ENCODE data around the gene TEX51. TPM values are rescaled to one million over a fixed set of nuclear protein-coding genes. Genes with fewer than 3 reads are reported as not detected.

TEX51 gene
- polyA plus RNA-seq, 3 donors from 2014 or later = not detected

GRCh38 chr2:126882181-126882580, 16.5 kb upstream of the TEX51 start:
- no peaks in the 10 kb centered on the region for H3K9me3 Mint-ChIP-seq

GRCh38 chr2:126882736-126883665, 15.7 kb upstream of the TEX51 start:
- no peak for DNase-seq
- H3K4me3 Mint-ChIP-seq = no peak overlapping the region
- H3K27me3 Mint-ChIP-seq (ENCODE audit: low read depth in 3 of 3) = peaks cover 3 to 10% (median 7%) of the 10 kb centered on the region in 3 donors
- H3K27ac Mint-ChIP-seq = no peak overlapping the region
- no peaks in the 10 kb centered on the region for H3K9me3 Mint-ChIP-seq
- no peaks in the 10 kb centered on the region for H3K36me3 Mint-ChIP-seq
- peaks cover 0 to 3% of the 10 kb centered on the region in 2 donors for H3K4me1 Mint-ChIP-seq

More at GRCh38 chr2:126882181-126882580, 16.5 kb upstream of the TEX51 start:
- DNase-seq = no peak
- Mint-ChIP-seq H3K36me3 (no peaks in the 10 kb centered on the region), H3K4me3 (no peak overlapping the region), H3K27ac (no peak overlapping the region), H3K27me3 (ENCODE audit: low read depth in 3 of 3) (peaks cover 2 to 7% (median 5%) of the 10 kb centered on the region in 3 donors), H3K4me1 (peaks cover 0 to 3% of the 10 kb centered on the region in 2 donors)

- DNase-seq = no peak
- no peak overlapping the region for H3K4me3 Mint-ChIP-seq
- no peak overlapping the region for H3K27ac Mint-ChIP-seq
- H3K4me1 Mint-ChIP-seq = peaks cover 0 to 3% of the 10 kb centered on the region in 2 donors
- no peaks in the 10 kb centered on the region for H3K36me3 Mint-ChIP-seq
- H3K27me3 Mint-ChIP-seq (ENCODE audit: low read depth in 3 of 3) = peaks cover 3 to 10% (median 7%) of the 10 kb centered on the region in 3 donors
- no peaks in the 10 kb centered on the region for H3K9me3 Mint-ChIP-seq
Observed at GRCh38 chr2:126883666-126884040, 15.0 kb upstream of the TEX51 start.

- Mint-ChIP-seq H3K4me3 (no peak overlapping the region), H3K36me3 (no peaks in the 10 kb centered on the region), H3K27ac (no peak overlapping the region), H3K27me3 (ENCODE audit: low read depth in 3 of 3) (peaks cover 6 to 10% (median 7%) of the 10 kb centered on the region in 3 donors), H3K9me3 (peaks cover 0 to 2% (median 0%) of the 10 kb centered on the region in 6 donors), H3K4me1 (peaks cover 0 to 3% of the 10 kb centered on the region in 2 donors)
- DNase-seq = no peak
Observed at GRCh38 chr2:126884861-126885750, 13.6 kb upstream of the TEX51 start.

- Mint-ChIP-seq H3K4me1 (peaks cover 0 to 3% of the 10 kb centered on the region in 2 donors), H3K9me3 (peaks cover 0 to 2% (median 0%) of the 10 kb centered on the region in 6 donors), H3K36me3 (no peaks in the 10 kb centered on the region), H3K27ac (no peak overlapping the region), H3K4me3 (no peak overlapping the region), H3K27me3 (ENCODE audit: low read depth in 3 of 3) (peaks cover 6 to 10% (median 7%) of the 10 kb centered on the region in 3 donors)
- no peak for DNase-seq
Observed at GRCh38 chr2:126885751-126886210, 12.9 kb upstream of the TEX51 start.

- no peak overlapping the region for H3K27ac Mint-ChIP-seq
- peak in 2 of 3 donors; percentile 2 to 18 for DNase-seq
- H3K4me3 Mint-ChIP-seq = peak overlapping the region in 1 of 5 donors; percentile 18
- peaks cover 0 to 3% of the 10 kb centered on the region in 2 donors for H3K4me1 Mint-ChIP-seq
- no peaks in the 10 kb centered on the region for H3K36me3 Mint-ChIP-seq
- H3K9me3 Mint-ChIP-seq = peaks cover 0 to 2% (median 0%) of the 10 kb centered on the region in 6 donors
- H3K27me3 Mint-ChIP-seq (ENCODE audit: low read depth in 3 of 3) = peaks cover 6 to 10% (median 7%) of the 10 kb centered on the region in 3 donors
Observed at GRCh38 chr2:126886211-126886915, 12.3 kb upstream of the TEX51 start.

GRCh38 chr2:126886916-126887280, 11.8 kb upstream of the TEX51 start:
- DNase-seq = no peak
- Mint-ChIP-seq H3K4me1 (peaks cover 0 to 3% of the 10 kb centered on the region in 2 donors), H3K9me3 (peaks cover 0 to 2% (median 0%) of the 10 kb centered on the region in 6 donors), H3K27ac (no peak overlapping the region), H3K27me3 (ENCODE audit: low read depth in 3 of 3) (peaks cover 6 to 7% (median 6%) of the 10 kb centered on the region in 3 donors), H3K36me3 (no peaks in the 10 kb centered on the region), H3K4me3 (no peak overlapping the region)

- H3K27me3 Mint-ChIP-seq (ENCODE audit: low read depth in 3 of 3) = peaks cover 6 to 7% (median 6%) of the 10 kb centered on the region in 3 donors
Observed at GRCh38 chr2:126887506-126887905, 11.2 kb upstream of the TEX51 start.

GRCh38 chr2:126888046-126888445, 10.6 kb upstream of the TEX51 start:
- Mint-ChIP-seq H3K27ac (no peak overlapping the region), H3K4me1 (peaks cover 0 to 3% of the 10 kb centered on the region in 2 donors), H3K9me3 (peaks cover 0 to 2% (median 0%) of the 10 kb centered on the region in 6 donors), H3K27me3 (ENCODE audit: low read depth in 3 of 3) (peaks cover 6 to 7% (median 6%) of the 10 kb centered on the region in 3 donors), H3K4me3 (no peak overlapping the region), H3K36me3 (no peaks in the 10 kb centered on the region)
- DNase-seq = no peak

More at GRCh38 chr2:126887506-126887905, 11.2 kb upstream of the TEX51 start:
- no peaks in the 10 kb centered on the region for H3K36me3 Mint-ChIP-seq
- peaks cover 0 to 2% (median 0%) of the 10 kb centered on the region in 6 donors for H3K9me3 Mint-ChIP-seq
- no peak overlapping the region for H3K4me3 Mint-ChIP-seq
- DNase-seq = no peak
- H3K4me1 Mint-ChIP-seq = peaks cover 0 to 3% of the 10 kb centered on the region in 2 donors
- H3K27ac Mint-ChIP-seq = no peak overlapping the region

- no peak for DNase-seq
- H3K4me1 Mint-ChIP-seq = peaks cover 0 to 3% of the 10 kb centered on the region in 2 donors
- H3K27ac Mint-ChIP-seq = no peak overlapping the region
- H3K27me3 Mint-ChIP-seq (ENCODE audit: low read depth in 3 of 3) = peaks cover 6 to 7% (median 6%) of the 10 kb centered on the region in 3 donors
- no peaks in the 10 kb centered on the region for H3K36me3 Mint-ChIP-seq
- no peak overlapping the region for H3K4me3 Mint-ChIP-seq
- peaks cover 0 to 2% (median 0%) of the 10 kb centered on the region in 6 donors for H3K9me3 Mint-ChIP-seq
Observed at GRCh38 chr2:126889071-126889470, 9.6 kb upstream of the TEX51 start.

GRCh38 chr2:126889496-126890135, 9.1 kb upstream of the TEX51 start:
- Mint-ChIP-seq H3K9me3 (peaks cover 0 to 2% (median 0%) of the 10 kb centered on the region in 6 donors), H3K27ac (no peak overlapping the region), H3K4me3 (no peak overlapping the region), H3K36me3 (no peaks in the 10 kb centered on the region), H3K27me3 (ENCODE audit: low read depth in 3 of 3) (peaks cover 6% of the 10 kb centered on the region in 3 donors), H3K4me1 (peaks cover 0 to 3% of the 10 kb centered on the region in 2 donors)
- DNase-seq = no peak

- Mint-ChIP-seq H3K9me3 (peaks cover 0 to 2% (median 0%) of the 10 kb centered on the region in 6 donors), H3K27me3 (ENCODE audit: low read depth in 3 of 3) (peaks cover under 1 to 6% (median 4%) of the 10 kb centered on the region in 3 donors), H3K27ac (no peak overlapping the region), H3K36me3 (no peaks in the 10 kb centered on the region), H3K4me3 (no peak overlapping the region), H3K4me1 (peaks cover 0 to 3% of the 10 kb centered on the region in 2 donors)
- no peak for DNase-seq
Observed at GRCh38 chr2:126890136-126890510, 8.6 kb upstream of the TEX51 start.

Measured in immature natural killer cell (primary cell).